ENCODE data around the gene TCF7L1. TPM values are rescaled to one million over a fixed set of nuclear protein-coding genes. Genes with fewer than 3 reads are reported as not detected.

Gene TCF7L1
- total RNA-seq, 1 experiment from 2014 or later = 30.4 TPM

DNA sequence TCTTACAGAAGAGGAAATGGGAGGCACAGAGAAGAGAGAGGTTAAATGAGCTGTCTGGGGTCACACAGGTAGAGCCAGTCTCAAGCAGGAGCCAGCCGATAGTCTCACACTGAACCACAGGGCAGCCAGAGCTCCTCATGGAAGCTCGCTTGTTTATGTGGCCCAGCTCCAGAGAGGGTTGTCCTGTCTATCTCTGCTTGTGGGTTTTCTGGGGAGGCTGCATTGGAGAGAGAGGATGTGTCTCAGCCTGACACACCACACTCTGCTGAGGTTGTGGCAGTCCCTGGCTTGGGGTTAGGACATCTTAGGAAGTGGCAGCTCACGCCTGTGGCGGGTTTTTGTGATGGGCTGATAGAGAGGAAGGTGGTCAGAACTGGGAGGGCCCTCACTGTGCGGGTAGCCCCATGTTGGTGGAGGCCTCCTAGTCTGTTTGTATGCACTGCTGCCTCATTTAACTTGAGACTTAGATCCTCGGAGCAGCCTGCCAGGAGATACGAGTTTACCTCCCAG, 52.3 kb downstream of the TCF7L1 start:
- DNase-seq (ENCODE audit: low read depth, low spot score) (no peak), ATAC-seq (no peak)
- H3K4me3 ChIP-seq (ENCODE audit: low read depth in 2 of 2, low read length in 2 of 2) = no peak overlapping the region
- ChIA-PET POLR2A (no interaction called here), CTCF (interaction anchor here (0.5 to 0.8 kb wide), 2 partner anchors 18 to 83 kb away, joined by 5 read pairs; no protein-coding TSS in a partner anchor)
- H3K9me3 ChIP-seq (ENCODE audit: control insufficient read depth, insufficient read depth, low read depth, low read length) = no peaks in the 10 kb centered on the region
- intact Hi-C loops (cut with micrococcal nuclease; ENCODE audit: unreplicated experiment) (no loop called here), in situ Hi-C loops (cut with HindIII; ENCODE audit: low pct_unique_long_range_greater_than_20kb, low sequenced_read_pairs) (no loop called here)
- BruUV-seq (replicated peaks) = no TSS peak
- no peaks in the 10 kb centered on the region for H3K27me3 ChIP-seq (ENCODE audit: control insufficient read depth, insufficient read depth, low read length)
- H3K27ac ChIP-seq (ENCODE audit: low read length) = no peak overlapping the region
- peaks cover 21% of the 10 kb centered on the region for H3K4me1 ChIP-seq (ENCODE audit: control insufficient read depth, insufficient read depth, low read length)
- no peak for TF ChIP-seq POLR2AphosphoS5 (IDR thresholded peaks at IDR 0.05; ENCODE audit: low read depth, low read length)
- TF ChIP-seq, protein P1, sequence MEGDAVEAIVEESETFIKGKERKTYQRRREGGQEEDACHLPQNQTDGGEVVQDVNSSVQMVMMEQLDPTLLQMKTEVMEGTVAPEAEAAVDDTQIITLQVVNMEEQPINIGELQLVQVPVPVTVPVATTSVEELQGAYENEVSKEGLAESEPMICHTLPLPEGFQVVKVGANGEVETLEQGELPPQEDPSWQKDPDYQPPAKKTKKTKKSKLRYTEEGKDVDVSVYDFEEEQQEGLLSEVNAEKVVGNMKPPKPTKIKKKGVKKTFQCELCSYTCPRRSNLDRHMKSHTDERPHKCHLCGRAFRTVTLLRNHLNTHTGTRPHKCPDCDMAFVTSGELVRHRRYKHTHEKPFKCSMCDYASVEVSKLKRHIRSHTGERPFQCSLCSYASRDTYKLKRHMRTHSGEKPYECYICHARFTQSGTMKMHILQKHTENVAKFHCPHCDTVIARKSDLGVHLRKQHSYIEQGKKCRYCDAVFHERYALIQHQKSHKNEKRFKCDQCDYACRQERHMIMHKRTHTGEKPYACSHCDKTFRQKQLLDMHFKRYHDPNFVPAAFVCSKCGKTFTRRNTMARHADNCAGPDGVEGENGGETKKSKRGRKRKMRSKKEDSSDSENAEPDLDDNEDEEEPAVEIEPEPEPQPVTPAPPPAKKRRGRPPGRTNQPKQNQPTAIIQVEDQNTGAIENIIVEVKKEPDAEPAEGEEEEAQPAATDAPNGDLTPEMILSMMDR (IDR thresholded peaks at IDR 0.05) = no peak
- no peak for TF ChIP-seq SIN3A (IDR thresholded peaks at IDR 0.05; ENCODE audit: borderline replicate concordance, insufficient read depth, low read depth, low read length)
- TF ChIP-seq REST (IDR thresholded peaks at IDR 0.05; ENCODE audit: insufficient read depth in 1 of 2, low read depth in 2 of 2, low read length in 1 of 2) = no peak
- TF ChIP-seq TCF7L2 (IDR thresholded peaks at IDR 0.05; ENCODE audit: low read depth, low read length) = no peak
- no peaks in the 10 kb centered on the region for H3K36me3 ChIP-seq (ENCODE audit: control insufficient read depth, insufficient read depth, low read length)

- Histone ChIP-seq H3K27ac (ENCODE audit: low read length) (no peak overlapping the region), H3K4me1 (ENCODE audit: control insufficient read depth, insufficient read depth, low read length) (peaks cover 13% of the 10 kb centered on the region), H3K4me3 (ENCODE audit: low read depth in 2 of 2, low read length in 2 of 2) (no peak overlapping the region), H3K27me3 (ENCODE audit: control insufficient read depth, insufficient read depth, low read length) (no peaks in the 10 kb centered on the region), H3K9me3 (ENCODE audit: control insufficient read depth, insufficient read depth, low read depth, low read length) (no peaks in the 10 kb centered on the region), H3K36me3 (ENCODE audit: control insufficient read depth, insufficient read depth, low read length) (no peaks in the 10 kb centered on the region)
- in situ Hi-C loops (cut with HindIII; ENCODE audit: low pct_unique_long_range_greater_than_20kb, low sequenced_read_pairs) = no loop called here
- no TSS peak for BruUV-seq (replicated peaks)
- ATAC-seq = no peak
- intact Hi-C loops (cut with micrococcal nuclease; ENCODE audit: unreplicated experiment) = no loop called here
- ChIA-PET POLR2A (no interaction called here), CTCF (interaction anchor here (0.6 kb wide), 1 partner anchor 60 kb away, joined by 4 read pairs; no protein-coding TSS in a partner anchor)
- DNase-seq (ENCODE audit: low read depth, low spot score) = no peak
- TF ChIP-seq TCF7L2 (IDR thresholded peaks at IDR 0.05; ENCODE audit: low read depth, low read length) = no peak
- TF ChIP-seq POLR2AphosphoS5 (IDR thresholded peaks at IDR 0.05; ENCODE audit: low read depth, low read length) = no peak
- TF ChIP-seq REST (IDR thresholded peaks at IDR 0.05; ENCODE audit: insufficient read depth in 1 of 2, low read depth in 2 of 2, low read length in 1 of 2) = no peak
- no peak for TF ChIP-seq SIN3A (IDR thresholded peaks at IDR 0.05; ENCODE audit: borderline replicate concordance, insufficient read depth, low read depth, low read length)
- TF ChIP-seq, protein P1 (IDR thresholded peaks at IDR 0.05) = no peak
These were observed 53.9 kb downstream of the TCF7L1 start for GRCh38 chr2:85187069-85187468.

All from Panc1 (cell line).